ELR (cell line): Measurements from ENCODE around the gene KRT4.

Source experiments
- DNase-seq: peaks from one replicate; pipeline ENCODE4 v3.0.0-alpha.2; 2015; ENCODE audit warnings: low read depth

The KRT4 gene

GRCh38 chr12:52836491-52837412, 22.8 kb upstream of the KRT4 start:
- DNase-seq = peak; percentile 12

- DNase-seq = peak; percentile 89
These were observed 22.1 kb upstream of the KRT4 start for GRCh38 chr12:52836042-52836466.

- no peak for DNase-seq
These were observed 21.5 kb upstream of the KRT4 start for GRCh38 chr12:52835271-52836041.

- DNase-seq = no peak
These were observed 20.7 kb upstream of the KRT4 start for GRCh38 chr12:52834727-52835001.

- DNase-seq = no peak
These were observed 20.2 kb upstream of the KRT4 start, which contains the start of gene KRT79 for GRCh38 chr12:52833922-52834726. KRT79 (minus strand) TSS chr12:52834311; CDS start chr12:52834260, 51 bp downstream.

GRCh38 chr12:52832985-52833905, 19.3 kb upstream of the KRT4 start:
- no peak for DNase-seq

GRCh38 chr12:52832451-52832850, 18.5 kb upstream of the KRT4 start:
- DNase-seq = no peak

GRCh38 chr12:52831251-52831650, 17.3 kb upstream of the KRT4 start:
- no peak for DNase-seq

GRCh38 chr12:52829986-52830770, 16.3 kb upstream of the KRT4 start:
- DNase-seq = no peak

GRCh38 chr12:52828591-52829021, 14.7 kb upstream of the KRT4 start:
- no peak for DNase-seq

- no peak for DNase-seq
These were observed 14.2 kb upstream of the KRT4 start for GRCh38 chr12:52828156-52828555.

GRCh38 chr12:52827499-52828090, 13.7 kb upstream of the KRT4 start:
- DNase-seq = no peak

GRCh38 chr12:52826611-52827498, 12.9 kb upstream of the KRT4 start:
- DNase-seq = no peak

- no peak for DNase-seq
These were observed 12.0 kb upstream of the KRT4 start for GRCh38 chr12:52825961-52826360.

GRCh38 chr12:52824741-52825410, 11.0 kb upstream of the KRT4 start:
- no peak for DNase-seq

- DNase-seq = no peak
These were observed 10.0 kb upstream of the KRT4 start for GRCh38 chr12:52823761-52824450.

- no peak for DNase-seq
These were observed 9.0 kb upstream of the KRT4 start for GRCh38 chr12:52822771-52823510.
